ENCODE results near the gene RBFOX1. TPM values are rescaled to one million over a fixed set of nuclear protein-coding genes. Genes with fewer than 3 reads are reported as not detected.

Gene RBFOX1
- total and polyA plus RNA-seq, 2 donors (not counting 1 experiment from before 2014, with no cell fraction given): not detected

- ChIA-PET POLR2A (no interaction called here), CTCF (no interaction called here)
- H2AFZ ChIP-seq (ENCODE audit: insufficient read depth, low read depth, low read length, poor library complexity, severe bottlenecking): no peak overlapping the region
- H3K4me1 ChIP-seq (ENCODE audit: control insufficient read depth in 2 of 2, insufficient read depth in 2 of 2, low read length in 2 of 2): no peaks in the 10 kb centered on the region
- H3K27me3 ChIP-seq (replicated peaks in 1 of 4; ENCODE audit: control extremely low read depth in 1 of 4, control insufficient read depth in 3 of 4, insufficient read depth in 4 of 4, low read length in 3 of 4): no peaks in the 10 kb centered on the region
- intact Hi-C loops (cut with micrococcal nuclease): no loop called here
- no peak overlapping the region for H3K4me3 Mint-ChIP-seq
- H3K9ac ChIP-seq (ENCODE audit: low read length): no peak overlapping the region
- H3K27ac Mint-ChIP-seq: no peak overlapping the region
- no peaks in the 10 kb centered on the region for H3K4me1 Mint-ChIP-seq
- no peaks in the 10 kb centered on the region for H3K79me2 ChIP-seq (ENCODE audit: control insufficient read depth, insufficient read depth, low read length)
- H4K20me1 ChIP-seq (ENCODE audit: control insufficient read depth, insufficient read depth, low read length, poor library complexity, severe bottlenecking): no peaks in the 10 kb centered on the region
- peaks cover 6% of the 10 kb centered on the region for H3K9me3 Mint-ChIP-seq (ENCODE audit: insufficient read depth)
- ATAC-seq (ENCODE audit: low read depth): no peak
- TF ChIP-seq CTCF (IDR thresholded peaks at IDR 0.05) (no peak), EZH2 (IDR thresholded peaks at IDR 0.05; ENCODE audit: borderline replicate concordance, insufficient read depth, low read depth, low read length, poor library complexity, severe bottlenecking) (no peak)
- H3K4me3 ChIP-seq (ENCODE audit: control extremely low read depth in 1 of 5, extremely low read depth in 1 of 5, insufficient read depth in 1 of 5, low read depth in 2 of 5, low read length in 4 of 5): no peak overlapping the region
- no peak overlapping the region for H3K27ac ChIP-seq (ENCODE audit: low read length in 2 of 2)
- peaks cover 0 to 3% (median 0%) of the 10 kb centered on the region in 3 donors for H3K9me3 ChIP-seq (ENCODE audit: control extremely low read depth in 1 of 3, control insufficient read depth in 2 of 3, insufficient read depth in 1 of 3, low read length in 2 of 3)
- DNase-seq: no peak
- no peak overlapping the region for H3K4me2 ChIP-seq (replicated peaks; ENCODE audit: low read depth, low read length, poor library complexity, severe bottlenecking)
- H3K27me3 Mint-ChIP-seq: no peaks in the 10 kb centered on the region
- WGBS (ENCODE audit: insufficient coverage): 91% methylated on average over 5 of the region's 7 CpGs
- no peaks in the 10 kb centered on the region for H3K36me3 ChIP-seq (replicated peaks in 1 of 2; ENCODE audit: control extremely low read depth in 1 of 2, control insufficient read depth in 1 of 2, extremely low read depth in 1 of 2, insufficient read depth in 2 of 2, low read length in 1 of 2)
Measured at GRCh38 chr16:7744546-7745264, 412.1 kb downstream of the RBFOX1 start.

GRCh38 chr16:7745276-7745675 lies 412.6 kb downstream of the RBFOX1 start:
- WGBS (ENCODE audit: insufficient coverage): 100% methylated on average over 1 of the region's 4 CpGs
- H3K4me2 ChIP-seq (replicated peaks; ENCODE audit: low read depth, low read length, poor library complexity, severe bottlenecking): no peak overlapping the region

More at GRCh38 chr16:7745276-7745675, 412.6 kb downstream of the RBFOX1 start:
- no peak overlapping the region for H3K27ac ChIP-seq (ENCODE audit: low read length in 2 of 2)
- Mint-ChIP-seq H3K4me1 (no peaks in the 10 kb centered on the region), H3K27me3 (no peaks in the 10 kb centered on the region), H3K9me3 (ENCODE audit: insufficient read depth) (peaks cover 4% of the 10 kb centered on the region), H3K27ac (no peak overlapping the region), H3K4me3 (no peak overlapping the region)
- ATAC-seq (ENCODE audit: low read depth) (no peak), DNase-seq (no peak)
- no peak overlapping the region for H2AFZ ChIP-seq (ENCODE audit: insufficient read depth, low read depth, low read length, poor library complexity, severe bottlenecking)
- no peaks in the 10 kb centered on the region for H4K20me1 ChIP-seq (ENCODE audit: control insufficient read depth, insufficient read depth, low read length, poor library complexity, severe bottlenecking)
- no peak overlapping the region for H3K4me3 ChIP-seq (ENCODE audit: control extremely low read depth in 1 of 5, extremely low read depth in 1 of 5, insufficient read depth in 1 of 5, low read depth in 2 of 5, low read length in 4 of 5)
- no peaks in the 10 kb centered on the region for H3K79me2 ChIP-seq (ENCODE audit: control insufficient read depth, insufficient read depth, low read length)
- ChIA-PET CTCF (no interaction called here), POLR2A (no interaction called here)
- H3K9me3 ChIP-seq (ENCODE audit: control extremely low read depth in 1 of 3, control insufficient read depth in 2 of 3, insufficient read depth in 1 of 3, low read length in 2 of 3): peaks cover 0 to 3% (median 0%) of the 10 kb centered on the region in 3 donors
- H3K36me3 ChIP-seq (replicated peaks in 1 of 2; ENCODE audit: control extremely low read depth in 1 of 2, control insufficient read depth in 1 of 2, extremely low read depth in 1 of 2, insufficient read depth in 2 of 2, low read length in 1 of 2): no peaks in the 10 kb centered on the region
- H3K27me3 ChIP-seq (replicated peaks in 1 of 4; ENCODE audit: control extremely low read depth in 1 of 4, control insufficient read depth in 3 of 4, insufficient read depth in 4 of 4, low read length in 3 of 4): no peaks in the 10 kb centered on the region
- intact Hi-C loops (cut with micrococcal nuclease): no loop called here
- no peak for TF ChIP-seq CTCF (IDR thresholded peaks at IDR 0.05)
- TF ChIP-seq EZH2 (IDR thresholded peaks at IDR 0.05; ENCODE audit: borderline replicate concordance, insufficient read depth, low read depth, low read length, poor library complexity, severe bottlenecking): no peak
- no peak overlapping the region for H3K9ac ChIP-seq (ENCODE audit: low read length)
- H3K4me1 ChIP-seq (ENCODE audit: control insufficient read depth in 2 of 2, insufficient read depth in 2 of 2, low read length in 2 of 2): no peaks in the 10 kb centered on the region
